ENCODE data around the gene CD9. TPM values are rescaled to one million over a fixed set of nuclear protein-coding genes. Genes with fewer than 3 reads are reported as not detected.

The CD9 gene
- total and polyA plus RNA-seq, 2 donors from 2014 or later, result 301 to 421 TPM

- DNase-seq (peak in 4 of 5 donors; percentile 68 to 87 (median 83)), FAIRE-seq (no peak)
- Histone ChIP-seq H3K4me1 (ENCODE audit: control insufficient read depth in 2 of 3, insufficient read depth in 2 of 3, low read depth in 1 of 3, low read length in 3 of 3) (peaks cover 0 to 6% (median 4%) of the 10 kb centered on the region in 3 donors), H3K9me3 (ENCODE audit: control insufficient read depth in 2 of 3, insufficient read depth in 1 of 3, low read length in 3 of 3) (no peaks in the 10 kb centered on the region), H3K4me3 (ENCODE audit: low read length in 3 of 3) (no peak overlapping the region), H3K27ac (ENCODE audit: low read depth in 2 of 2, low read length in 2 of 2) (peak overlapping the region in 1 of 2 donors; percentile 54), H3K9ac (ENCODE audit: low read length in 3 of 3) (no peak overlapping the region), H3K36me3 (ENCODE audit: control insufficient read depth in 2 of 3, insufficient read depth in 3 of 3, low read length in 3 of 3) (peaks cover 0 to 3% (median 0%) of the 10 kb centered on the region in 3 donors), H3K27me3 (ENCODE audit: control insufficient read depth, insufficient read depth, low read length) (no peaks in the 10 kb centered on the region)
- no peak for TF ChIP-seq CTCF (IDR thresholded peaks at IDR 0.05; ENCODE audit: borderline replicate concordance, extremely low read depth, insufficient read depth)
- intact Hi-C loops (cut with DNase I), result loop anchor here (5.0 kb wide), 1 partner anchor 79 kb away; no protein-coding TSS in a partner anchor
Observed at GRCh38 chr12:6198051-6198450, 2.1 kb upstream of the CD9 start.

GRCh38 chr12:6198556-6198955 is 1.6 kb upstream of the CD9 start:
- Histone ChIP-seq H3K9ac (ENCODE audit: low read length in 3 of 3) (no peak overlapping the region), H3K4me3 (ENCODE audit: low read length in 3 of 3) (no peak overlapping the region), H3K4me1 (ENCODE audit: control insufficient read depth in 2 of 3, insufficient read depth in 2 of 3, low read depth in 1 of 3, low read length in 3 of 3) (peaks cover 0 to 6% (median 4%) of the 10 kb centered on the region in 3 donors), H3K27ac (ENCODE audit: low read depth in 2 of 2, low read length in 2 of 2) (peak overlapping the region in 1 of 2 donors; percentile 54), H3K36me3 (ENCODE audit: control insufficient read depth in 2 of 3, insufficient read depth in 3 of 3, low read length in 3 of 3) (peaks cover 0 to 3% (median 0%) of the 10 kb centered on the region in 3 donors), H3K9me3 (ENCODE audit: control insufficient read depth in 2 of 3, insufficient read depth in 1 of 3, low read length in 3 of 3) (no peaks in the 10 kb centered on the region), H3K27me3 (ENCODE audit: control insufficient read depth, insufficient read depth, low read length) (no peaks in the 10 kb centered on the region)
- no peak for DNase-seq
- TF ChIP-seq CTCF (IDR thresholded peaks at IDR 0.05; ENCODE audit: borderline replicate concordance, extremely low read depth, insufficient read depth), result no peak
- no peak for FAIRE-seq
- intact Hi-C loops (cut with DNase I), result loop anchor here (5.0 kb wide), 1 partner anchor 79 kb away; no protein-coding TSS in a partner anchor

GRCh38 chr12:6198985-6199530 is 1.1 kb upstream of the CD9 start:
- Histone ChIP-seq H3K36me3 (ENCODE audit: control insufficient read depth in 2 of 3, insufficient read depth in 3 of 3, low read length in 3 of 3) (peaks cover 0 to 3% (median 0%) of the 10 kb centered on the region in 3 donors), H3K9me3 (ENCODE audit: control insufficient read depth in 2 of 3, insufficient read depth in 1 of 3, low read length in 3 of 3) (no peaks in the 10 kb centered on the region), H3K4me3 (ENCODE audit: low read length in 3 of 3) (peak overlapping the region in 1 of 3 donors; percentile 56), H3K4me1 (ENCODE audit: control insufficient read depth in 2 of 3, insufficient read depth in 2 of 3, low read depth in 1 of 3, low read length in 3 of 3) (peaks cover 0 to 6% (median 4%) of the 10 kb centered on the region in 3 donors), H3K27ac (ENCODE audit: low read depth in 2 of 2, low read length in 2 of 2) (peak overlapping the region; percentile 87 to 98), H3K9ac (ENCODE audit: low read length in 3 of 3) (peak overlapping the region in 1 of 3 donors; percentile 24), H3K27me3 (ENCODE audit: control insufficient read depth, insufficient read depth, low read length) (no peaks in the 10 kb centered on the region)
- FAIRE-seq, result no peak
- intact Hi-C loops (cut with DNase I), result loop anchor here (5.0 kb wide), 1 partner anchor 78 kb away; no protein-coding TSS in a partner anchor
- DNase-seq, result no peak
- TF ChIP-seq CTCF (IDR thresholded peaks at IDR 0.05; ENCODE audit: borderline replicate concordance, extremely low read depth, insufficient read depth), result no peak
